CD14-positive monocyte (primary cell): ENCODE data around the gene SCN4B. TPM values are rescaled to one million over a fixed set of nuclear protein-coding genes. Genes with fewer than 3 reads are reported as not detected.

Source experiments
- DNase-seq, 3 donors: peaks; one replicate each; pipeline ENCODE4 v3.0.0-alpha.2; 2011 to 2022
- H2AFZ ChIP-seq: 2 replicates; pipeline ENCODE4 v1.6.0; 2012; ENCODE audit warnings: mild to moderate bottlenecking, low read depth, low read length, inconsistent platforms; ENCODE audit not compliant: insufficient read depth, poor library complexity, severe bottlenecking
- H3K27ac ChIP-seq, 2 donors: 1 replicate in 1 of 2; 2 replicates in 1 of 2; pipeline ENCODE4 v1.5.1; 2012 to 2013; ENCODE audit warnings: low read length in 2 of 2, control low read depth in 1 of 2, inconsistent platforms in 1 of 2, low read depth in 1 of 2, mild to moderate bottlenecking in 1 of 2
- H3K27me3 ChIP-seq, 2 donors: one replicate each; pipeline versions ENCODE4 v1.6.0 to v1.6.1; 2011 to 2013; ENCODE audit warnings: low read length in 2 of 2; ENCODE audit not compliant: control insufficient read depth in 2 of 2, insufficient read depth in 2 of 2
- H3K36me3 ChIP-seq, 2 donors: replicated peaks in 1 of 2; 1 replicate in 1 of 2; 2 replicates in 1 of 2; pipeline versions ENCODE4 v1.5.1 to v1.6.1; 2012 to 2013; ENCODE audit warnings: low read length in 2 of 2, control low read depth in 1 of 2, inconsistent platforms in 1 of 2, mild to moderate bottlenecking in 1 of 2; ENCODE audit not compliant: insufficient read depth in 2 of 2, control insufficient read depth in 1 of 2
- H3K4me1 ChIP-seq, 2 donors: 1 replicate in 1 of 2; 2 replicates in 1 of 2; pipeline versions ENCODE4 v1.5.1 to v1.6.1; 2012 to 2013; ENCODE audit warnings: low read length in 2 of 2, control low read depth in 1 of 2, inconsistent platforms in 1 of 2, mild to moderate bottlenecking in 1 of 2, moderate library complexity in 1 of 2; ENCODE audit not compliant: insufficient read depth in 2 of 2, control insufficient read depth in 1 of 2
- H3K4me2 ChIP-seq: replicated peaks from 2 replicates; pipeline ENCODE3; 2012; ENCODE audit warnings: low read length, moderate library complexity, mild to moderate bottlenecking; ENCODE audit not compliant: poor library complexity, severe bottlenecking; ENCODE audit errors: extremely low read depth
- H3K4me3 ChIP-seq, 3 experiments: fragments of 200-600 bp in 1 of 3; sonication (generic) in 1 of 3; replicated peaks in 1 of 3; 1 replicate in 2 of 3; 2 replicates in 1 of 3; pipeline ENCODE4 v1.5.1; 2011 to 2013; ENCODE audit warnings: low read length in 3 of 3, mild to moderate bottlenecking in 3 of 3, control low read depth in 2 of 3, low read depth in 2 of 3, inconsistent platforms in 1 of 3, moderate library complexity in 1 of 3
- H3K79me2 ChIP-seq: 2 replicates; pipeline ENCODE4 v1.6.0; 2012; ENCODE audit warnings: mild to moderate bottlenecking, control low read depth, inconsistent platforms, low read length, moderate library complexity; ENCODE audit not compliant: insufficient read depth
- H3K9ac ChIP-seq: 2 replicates; pipeline ENCODE4 v1.6.0; 2017; ENCODE audit warnings: low read length, mild to moderate bottlenecking; ENCODE audit not compliant: insufficient read depth, poor library complexity, severe bottlenecking
- H3K9me3 ChIP-seq, 2 donors: replicated peaks in 1 of 2; 1 replicate in 1 of 2; 2 replicates in 1 of 2; pipeline versions ENCODE4 v1.5.1 to v1.6.1; 2012 to 2013; ENCODE audit warnings: low read length in 2 of 2, control low read depth in 1 of 2; ENCODE audit not compliant: control insufficient read depth in 1 of 2, insufficient read depth in 1 of 2
- H4K20me1 ChIP-seq: 2 replicates; pipeline ENCODE4 v1.6.0; 2012; ENCODE audit warnings: mild to moderate bottlenecking, low read length, control low read depth, moderate library complexity; ENCODE audit not compliant: insufficient read depth
- H3K27ac Mint-ChIP-seq, 7 donors: one replicate each; pipeline ENCODE4 v1.8.0; 2020; ENCODE audit warnings: mild to moderate bottlenecking in 7 of 7, mixed read lengths in 7 of 7, moderate library complexity in 6 of 7, inconsistent platforms in 2 of 7
- H3K27me3 Mint-ChIP-seq, 3 donors: one replicate each; pipeline ENCODE4 v1.8.0; 2021 to 2022; ENCODE audit warnings: low read depth in 3 of 3, mild to moderate bottlenecking in 3 of 3, mixed read lengths in 3 of 3, moderate library complexity in 3 of 3, inconsistent platforms in 1 of 3
- H3K36me3 Mint-ChIP-seq, 2 donors: one replicate each; pipeline ENCODE4 v1.8.0; 2020; ENCODE audit warnings: mixed read lengths in 2 of 2, inconsistent platforms in 1 of 2, mild to moderate bottlenecking in 1 of 2
- H3K4me1 Mint-ChIP-seq: one replicate; pipeline ENCODE4 v1.8.0; 2020; ENCODE audit warnings: mild to moderate bottlenecking, mixed read lengths
- H3K4me3 Mint-ChIP-seq, 2 donors: one replicate each; pipeline ENCODE4 v1.8.0; 2020; ENCODE audit warnings: mild to moderate bottlenecking in 2 of 2, mixed read lengths in 2 of 2, moderate library complexity in 1 of 2
- H3K9me3 Mint-ChIP-seq, 7 donors: one replicate each; pipeline ENCODE4 v1.8.0; 2020 to 2022; ENCODE audit warnings: mixed read lengths in 7 of 7, mild to moderate bottlenecking in 6 of 7, moderate library complexity in 6 of 7, inconsistent platforms in 2 of 7
- CTCF ChIP-seq: fragments of 200-600 bp; IDR thresholded peaks from one replicate; pipeline ENCODE4 v1.8.0; 2022; ENCODE audit warnings: antibody characterized with exemption, mild to moderate bottlenecking
- WGBS: methylation state at CpG from one replicate; pipeline ENCODE4 v1.1.5; 2013; ENCODE audit warnings: missing lambda C conversion rate; ENCODE audit not compliant: insufficient coverage; 5-methylcytosine and 5-hydroxymethylcytosine counted together
- intact Hi-C, 2 donors: fragments of 100-400 bp; cut with micrococcal nuclease; formaldehyde crosslinking; loops; one replicate each; pipeline versions ENCODE4 v1.15.0 to v1.15.1; 2023
- polyA plus RNA-seq, 3 donors: library from polyadenylated mRNA; depleted of rRNA in 1 of 3; unstranded in 2 of 3; stranded (reverse) in 1 of 3; fragments of 300-500 nt in 2 of 3; fragments of >200 nt in 1 of 3; fragmentation: Illumina TruSeq in 2 of 3; gene quantifications; 1 replicate in 2 of 3; 2 replicates in 1 of 3; pipeline ENCODE4 v1.2.3, GENCODE V29; 2012 to 2021

Gene SCN4B
- polyA plus RNA-seq, 3 donors = 0.76 TPM; not detected in 2

- intact Hi-C loops = no loop called here
- Histone ChIP-seq H3K36me3 (no peaks in the 10 kb centered on the region), H3K9ac (no peak overlapping the region), H3K4me1 (peaks cover 20% of the 10 kb centered on the region in 2 donors), H3K4me2 (no peak overlapping the region), H3K27ac (no peak overlapping the region), H3K79me2 (no peaks in the 10 kb centered on the region), H3K9me3 (no peaks in the 10 kb centered on the region), H3K27me3 (no peaks in the 10 kb centered on the region), H3K4me3 (no peak overlapping the region), H4K20me1 (no peaks in the 10 kb centered on the region), H2AFZ (no peak overlapping the region)
- WGBS = 89% methylated on average over 3 of the region's 8 CpGs
- H3K27ac Mint-ChIP-seq = no peak overlapping the region
- peaks cover 20% of the 10 kb centered on the region for H3K4me1 Mint-ChIP-seq
- H3K27me3 Mint-ChIP-seq = peaks cover 0 to 7% (median 1%) of the 10 kb centered on the region in 3 donors
- no peak for DNase-seq
- H3K4me3 Mint-ChIP-seq = no peak overlapping the region
- peaks cover 0 to 3% (median 0%) of the 10 kb centered on the region in 7 donors for H3K9me3 Mint-ChIP-seq
- TF ChIP-seq CTCF = no peak
- H3K36me3 Mint-ChIP-seq = no peaks in the 10 kb centered on the region
Observed at GRCh38 chr11:118124929-118125535, 27.6 kb downstream of the SCN4B start.

- Histone ChIP-seq H3K27ac (no peak overlapping the region), H3K4me1 (no peaks in the 10 kb centered on the region), H2AFZ (no peak overlapping the region), H3K4me3 (no peak overlapping the region), H3K27me3 (no peaks in the 10 kb centered on the region), H3K9me3 (no peaks in the 10 kb centered on the region), H4K20me1 (no peaks in the 10 kb centered on the region), H3K79me2 (no peaks in the 10 kb centered on the region), H3K9ac (no peak overlapping the region), H3K4me2 (no peak overlapping the region), H3K36me3 (no peaks in the 10 kb centered on the region)
- peaks cover 3 to 4% (median 3%) of the 10 kb centered on the region in 3 donors for H3K27me3 Mint-ChIP-seq
- no CpG with 5 or more reads among the region's 1 CpG for WGBS
- H3K27ac Mint-ChIP-seq = no peak overlapping the region
- H3K4me3 Mint-ChIP-seq = no peak overlapping the region
- TF ChIP-seq CTCF = no peak
- intact Hi-C loops = no loop called here
- H3K36me3 Mint-ChIP-seq = no peaks in the 10 kb centered on the region
- no peaks in the 10 kb centered on the region for H3K9me3 Mint-ChIP-seq
- H3K4me1 Mint-ChIP-seq = peaks cover 5% of the 10 kb centered on the region
- DNase-seq = no peak
Observed at GRCh38 chr11:118120793-118121192, 31.8 kb downstream of the SCN4B start.
